Stomach (tissue), 4 donors: Measurements from ENCODE around the gene NDUFS4.

Experiments
- POLR2AphosphoS5 ChIP-seq, 3 donors: sonication (generic); formaldehyde crosslinking; IDR thresholded peaks; one replicate each; pipeline ENCODE4 v1.6.1; 2016; ENCODE audit warnings: antibody characterized with exemption in 3 of 3
- TF ChIP-seq, protein P1 (sequence below), 7 experiments: fragments of 450-650 bp in 4 of 7; fragments of 200-600 bp in 3 of 7; sonication (generic) in 3 of 7; IDR thresholded peaks; one replicate each; pipeline ENCODE4 v1.5.1; 2016 to 2019; ENCODE audit warnings: antibody characterized with exemption in 7 of 7, control low read depth in 2 of 7, mild to moderate bottlenecking in 1 of 7

DNA sequence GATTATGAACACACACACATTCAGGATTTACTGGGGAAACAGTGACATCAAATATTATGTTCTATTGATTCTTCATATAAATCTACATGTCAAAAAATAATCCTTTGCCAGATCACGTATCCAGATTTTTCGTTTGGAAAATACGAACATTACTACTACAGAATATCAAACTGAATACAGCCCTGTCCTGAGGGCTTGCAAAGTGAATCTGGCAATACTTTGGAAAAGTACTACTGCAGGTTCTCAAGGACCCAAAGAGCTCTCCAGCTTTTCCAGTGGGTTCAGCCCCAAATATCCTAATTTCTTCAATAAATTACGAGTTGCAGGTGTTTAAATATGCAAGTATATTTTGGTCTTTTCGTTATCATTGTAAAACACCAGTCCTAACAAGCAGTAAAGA, 411 bp upstream of the NDUFS4 start:
- TF ChIP-seq, protein P1, sequence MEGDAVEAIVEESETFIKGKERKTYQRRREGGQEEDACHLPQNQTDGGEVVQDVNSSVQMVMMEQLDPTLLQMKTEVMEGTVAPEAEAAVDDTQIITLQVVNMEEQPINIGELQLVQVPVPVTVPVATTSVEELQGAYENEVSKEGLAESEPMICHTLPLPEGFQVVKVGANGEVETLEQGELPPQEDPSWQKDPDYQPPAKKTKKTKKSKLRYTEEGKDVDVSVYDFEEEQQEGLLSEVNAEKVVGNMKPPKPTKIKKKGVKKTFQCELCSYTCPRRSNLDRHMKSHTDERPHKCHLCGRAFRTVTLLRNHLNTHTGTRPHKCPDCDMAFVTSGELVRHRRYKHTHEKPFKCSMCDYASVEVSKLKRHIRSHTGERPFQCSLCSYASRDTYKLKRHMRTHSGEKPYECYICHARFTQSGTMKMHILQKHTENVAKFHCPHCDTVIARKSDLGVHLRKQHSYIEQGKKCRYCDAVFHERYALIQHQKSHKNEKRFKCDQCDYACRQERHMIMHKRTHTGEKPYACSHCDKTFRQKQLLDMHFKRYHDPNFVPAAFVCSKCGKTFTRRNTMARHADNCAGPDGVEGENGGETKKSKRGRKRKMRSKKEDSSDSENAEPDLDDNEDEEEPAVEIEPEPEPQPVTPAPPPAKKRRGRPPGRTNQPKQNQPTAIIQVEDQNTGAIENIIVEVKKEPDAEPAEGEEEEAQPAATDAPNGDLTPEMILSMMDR (IDR thresholded peaks at IDR 0.05): no peak
- no peak for TF ChIP-seq POLR2AphosphoS5 (IDR thresholded peaks at IDR 0.05)
